ENCODE results near the gene INTS6.

Gene INTS6

DNA sequence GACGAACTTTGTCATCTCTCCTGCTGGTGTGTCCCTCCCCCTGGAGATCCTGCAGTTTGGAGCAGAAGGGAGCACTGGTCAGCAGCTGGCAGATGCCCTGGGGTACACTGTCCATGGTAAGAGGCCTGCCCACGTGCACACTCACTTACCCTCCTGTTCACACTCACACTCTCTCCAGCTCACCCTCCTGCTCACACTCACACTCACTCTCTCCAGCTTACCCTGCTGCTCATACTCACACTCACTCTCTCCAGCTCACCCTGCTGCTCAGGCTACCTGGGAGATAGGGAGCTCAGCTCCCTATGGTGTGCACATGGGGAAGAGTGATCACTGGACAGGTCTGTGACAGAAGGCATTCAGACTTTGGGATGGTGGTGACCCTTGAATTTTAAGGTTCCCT, 111.6 kb downstream of the INTS6 start:
- no peak for DNase-seq

- DNase-seq = no peak
Observed at GRCh38 chr13:51339952-51340732, 112.7 kb downstream of the INTS6 start.

- DNase-seq = no peak
Observed at GRCh38 chr13:51339354-51339753, 113.5 kb downstream of the INTS6 start, which contains the start of gene SERPINE3. SERPINE3 (plus strand) TSS chr13:51339691; CDS start chr13:51341092, 1,401 bp downstream.

DNA sequence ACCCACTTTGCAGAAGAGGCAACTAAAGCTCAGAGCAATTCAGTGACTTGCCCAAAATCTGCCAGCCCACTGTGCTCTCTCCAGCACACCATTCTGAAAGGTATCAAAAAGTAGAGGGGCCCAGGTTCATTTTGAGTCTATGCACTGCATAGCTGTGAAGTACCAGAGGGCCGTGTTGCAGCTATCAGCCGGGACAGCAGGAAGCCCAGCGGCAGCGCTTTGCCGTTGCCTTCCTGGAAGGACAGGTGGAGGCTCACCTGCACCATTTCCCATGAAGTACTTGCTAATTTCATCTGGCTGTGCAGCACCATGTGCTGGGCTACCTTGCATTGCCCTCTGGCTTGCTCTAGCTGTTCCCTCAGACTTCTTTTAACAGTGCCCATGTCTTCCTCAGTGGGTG, 116.1 kb downstream of the INTS6 start:
- DNase-seq = no peak

DNA sequence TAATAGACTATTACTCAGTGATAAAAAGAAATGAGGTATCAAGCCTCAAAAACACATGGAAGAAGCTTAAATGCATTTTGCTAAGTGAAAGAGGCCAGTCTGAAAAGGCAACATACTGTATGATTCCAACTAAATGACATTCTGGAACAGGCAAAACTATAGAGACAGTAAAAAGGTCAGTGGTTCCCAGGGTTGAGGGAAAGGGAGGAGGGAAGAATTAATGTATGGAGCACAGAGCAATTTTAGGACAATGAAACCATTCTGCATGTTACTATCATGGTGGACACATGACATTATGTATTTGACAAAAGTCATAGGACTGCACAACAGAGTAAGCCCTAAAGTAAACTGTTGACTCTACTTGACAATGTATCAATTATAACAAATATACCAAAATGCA, 119.0 kb downstream of the INTS6 start:
- DNase-seq = no peak

- DNase-seq = no peak
Observed at GRCh38 chr13:51333421-51333820, 119.4 kb downstream of the INTS6 start.

- no peak for DNase-seq
Observed at GRCh38 chr13:51332566-51333361, 120.1 kb downstream of the INTS6 start.

DNA sequence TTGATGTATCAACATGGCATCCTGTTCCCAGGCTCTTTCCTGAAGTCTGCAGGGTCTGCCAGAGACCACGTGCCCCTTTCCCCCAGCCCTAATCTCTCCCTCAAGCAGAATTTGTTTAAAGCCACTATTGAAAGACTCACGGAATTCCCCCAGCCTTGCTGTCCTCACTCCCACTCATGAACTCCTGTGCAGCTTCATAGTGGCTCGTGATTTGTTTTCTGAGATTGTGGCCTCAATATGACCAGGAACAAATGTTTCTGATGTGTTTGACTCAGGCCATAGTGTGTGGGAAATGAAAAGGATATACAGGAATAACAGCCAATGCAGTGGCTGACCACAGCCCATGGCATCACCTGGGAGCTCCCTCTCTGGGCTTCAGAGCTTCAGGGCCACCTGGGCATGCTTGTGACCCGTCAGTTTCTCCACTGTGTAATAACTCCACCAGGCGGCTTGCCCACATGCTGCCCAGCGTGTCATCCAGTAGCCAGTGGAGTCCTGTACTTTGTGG, 121.4 kb downstream of the INTS6 start:
- no peak for DNase-seq

GRCh38 chr13:51330791-51331190, 122.0 kb downstream of the INTS6 start:
- DNase-seq = no peak

- DNase-seq = no peak
Observed at GRCh38 chr13:51329606-51330005, 123.2 kb downstream of the INTS6 start.

DNA sequence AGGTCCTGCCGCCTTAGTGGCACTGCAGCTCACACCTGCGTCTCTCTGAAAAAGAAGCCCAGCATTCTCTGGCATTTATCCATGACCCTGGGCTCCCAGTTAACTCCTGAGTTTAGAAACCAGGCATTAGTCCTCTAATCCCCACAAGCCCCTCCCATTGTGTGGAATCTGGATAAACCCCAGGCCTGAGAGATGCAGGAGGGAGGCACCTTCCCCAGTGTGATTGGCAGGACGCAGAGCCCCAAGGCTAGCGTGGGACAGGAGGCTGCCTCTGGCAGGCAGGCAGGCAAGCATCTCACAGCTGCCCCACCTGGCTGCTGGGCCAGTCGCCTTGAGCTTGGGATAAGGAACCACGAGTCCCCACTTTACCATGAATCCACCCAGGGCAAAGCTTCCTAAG, 124.3 kb downstream of the INTS6 start:
- no peak for DNase-seq

DNA sequence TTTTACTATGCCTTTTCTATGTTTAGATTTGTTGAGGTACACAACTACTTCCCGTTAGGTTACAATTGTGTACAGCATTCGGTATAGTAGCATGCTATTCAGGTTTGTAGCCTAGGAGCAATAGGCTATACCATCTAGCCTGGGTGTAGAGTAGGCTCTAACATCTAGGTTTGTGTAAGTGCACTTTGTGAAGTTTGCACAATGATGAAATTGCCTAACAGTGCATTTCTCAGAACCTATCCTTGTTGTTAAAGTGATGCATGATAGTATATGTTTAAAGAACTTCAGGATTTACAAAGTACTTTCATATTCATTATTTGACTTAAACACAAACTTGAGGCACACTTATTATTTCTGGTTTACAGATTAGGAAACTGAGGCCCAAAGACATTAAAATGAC, 124.9 kb downstream of the INTS6 start:
- DNase-seq = no peak

- no peak for DNase-seq
Observed at GRCh38 chr13:51326777-51327176, 126.1 kb downstream of the INTS6 start.

- DNase-seq = no peak
Observed at GRCh38 chr13:51325837-51326236, 127.0 kb downstream of the INTS6 start.

- no peak for DNase-seq
Observed at GRCh38 chr13:51324714-51325420, 128.0 kb downstream of the INTS6 start.

- DNase-seq = no peak
Observed at GRCh38 chr13:51323824-51324511, 128.9 kb downstream of the INTS6 start.

GRCh38 chr13:51322826-51323225, 130.0 kb downstream of the INTS6 start:
- DNase-seq = no peak

GRCh38 chr13:51321836-51322235, 131.0 kb downstream of the INTS6 start:
- DNase-seq = no peak

DNA sequence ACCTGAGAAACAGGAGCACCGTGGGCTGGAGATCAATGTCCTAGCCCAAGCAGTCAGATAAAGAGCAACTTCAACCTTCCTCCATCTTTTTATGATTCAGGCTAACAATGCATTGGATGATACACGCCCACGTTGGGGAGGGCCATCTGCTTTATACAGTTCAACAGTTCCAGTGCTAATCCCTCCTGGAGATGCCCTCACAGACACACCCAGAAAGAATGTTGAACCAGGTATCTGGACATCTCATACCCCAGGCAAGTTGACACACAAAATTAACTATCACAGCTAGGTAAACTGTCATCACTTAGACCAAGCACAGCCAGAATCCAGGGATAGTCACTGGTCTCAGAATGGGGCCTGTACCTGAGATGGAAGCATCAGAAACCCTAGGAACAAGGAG, 134.0 kb downstream of the INTS6 start:
- DNase-seq = no peak

GRCh38 chr13:51318015-51318414, 134.8 kb downstream of the INTS6 start:
- no peak for DNase-seq

DNA sequence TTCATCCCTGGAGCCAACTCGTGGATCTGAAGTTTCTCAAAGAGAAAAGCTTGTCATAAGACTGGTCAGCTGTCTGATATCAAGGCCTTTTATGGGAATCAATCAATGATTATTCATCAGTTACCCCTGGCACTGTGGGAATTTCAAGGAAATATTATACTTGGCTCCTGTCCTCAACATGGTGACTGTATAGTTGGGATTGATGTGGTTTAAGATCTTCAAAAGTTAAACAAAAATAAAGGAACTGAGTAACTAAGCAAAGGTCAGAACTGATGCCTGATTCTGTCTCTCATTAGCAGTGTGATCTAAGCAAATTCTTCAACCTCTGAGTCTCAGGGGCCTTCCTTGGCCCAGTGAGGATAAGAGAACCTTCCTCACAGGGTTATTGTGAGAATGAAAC, 135.6 kb downstream of the INTS6 start:
- no peak for DNase-seq

GRCh38 chr13:51313619-51314018, 139.2 kb downstream of the INTS6 start:
- DNase-seq = no peak
